Retinal pigment epithelial cell (primary cell): ENCODE results near the gene SH3GL3.

Source experiments
- DNase-seq: peaks from one replicate; pipeline ENCODE4 v3.0.0-alpha.2; 2010; ENCODE audit warnings: low read depth
- H3K4me3 ChIP-seq: 2 replicates; pipeline ENCODE4 v1.5.1; 2011; ENCODE audit warnings: mild to moderate bottlenecking, low read length, control low read depth, moderate library complexity
- TF ChIP-seq, protein P1 (sequence below): conservative IDR thresholded peaks from 2 replicates; pipeline ENCODE4 v1.5.1; 2011; ENCODE audit warnings: low read depth, low read length, control low read depth, inconsistent platforms

The SH3GL3 gene

GRCh38 chr15:83422541-83422940 lies 24.6 kb upstream of the SH3GL3 start:
- H3K4me3 ChIP-seq = no peak overlapping the region
- no peak for DNase-seq
- TF ChIP-seq, protein P1, sequence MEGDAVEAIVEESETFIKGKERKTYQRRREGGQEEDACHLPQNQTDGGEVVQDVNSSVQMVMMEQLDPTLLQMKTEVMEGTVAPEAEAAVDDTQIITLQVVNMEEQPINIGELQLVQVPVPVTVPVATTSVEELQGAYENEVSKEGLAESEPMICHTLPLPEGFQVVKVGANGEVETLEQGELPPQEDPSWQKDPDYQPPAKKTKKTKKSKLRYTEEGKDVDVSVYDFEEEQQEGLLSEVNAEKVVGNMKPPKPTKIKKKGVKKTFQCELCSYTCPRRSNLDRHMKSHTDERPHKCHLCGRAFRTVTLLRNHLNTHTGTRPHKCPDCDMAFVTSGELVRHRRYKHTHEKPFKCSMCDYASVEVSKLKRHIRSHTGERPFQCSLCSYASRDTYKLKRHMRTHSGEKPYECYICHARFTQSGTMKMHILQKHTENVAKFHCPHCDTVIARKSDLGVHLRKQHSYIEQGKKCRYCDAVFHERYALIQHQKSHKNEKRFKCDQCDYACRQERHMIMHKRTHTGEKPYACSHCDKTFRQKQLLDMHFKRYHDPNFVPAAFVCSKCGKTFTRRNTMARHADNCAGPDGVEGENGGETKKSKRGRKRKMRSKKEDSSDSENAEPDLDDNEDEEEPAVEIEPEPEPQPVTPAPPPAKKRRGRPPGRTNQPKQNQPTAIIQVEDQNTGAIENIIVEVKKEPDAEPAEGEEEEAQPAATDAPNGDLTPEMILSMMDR = no peak

DNA sequence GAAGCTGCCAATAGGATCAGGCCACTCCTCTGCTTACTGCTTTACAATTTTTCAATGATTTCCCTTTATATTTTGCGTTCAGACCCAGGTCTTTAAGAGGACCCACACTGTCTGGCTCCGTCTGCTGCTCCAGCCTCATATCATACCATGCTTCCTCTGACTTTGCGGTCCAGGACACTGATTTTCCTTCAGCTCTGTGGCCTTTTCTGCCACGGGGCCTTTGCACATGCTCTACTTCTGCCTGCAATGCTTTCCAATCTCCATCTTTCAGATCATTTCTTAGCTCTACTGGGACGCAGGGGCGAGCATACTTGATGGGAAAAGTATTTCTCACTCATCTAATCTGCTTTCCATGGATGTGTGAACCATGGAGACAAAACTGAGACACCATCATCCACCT lies 23.0 kb upstream of the SH3GL3 start:
- DNase-seq = no peak
- TF ChIP-seq, protein P1 = no peak
- H3K4me3 ChIP-seq = no peak overlapping the region

- no peak overlapping the region for H3K4me3 ChIP-seq
- DNase-seq = no peak
- TF ChIP-seq, protein P1 = no peak
Measured at GRCh38 chr15:83430441-83430840, 16.7 kb upstream of the SH3GL3 start.

DNA sequence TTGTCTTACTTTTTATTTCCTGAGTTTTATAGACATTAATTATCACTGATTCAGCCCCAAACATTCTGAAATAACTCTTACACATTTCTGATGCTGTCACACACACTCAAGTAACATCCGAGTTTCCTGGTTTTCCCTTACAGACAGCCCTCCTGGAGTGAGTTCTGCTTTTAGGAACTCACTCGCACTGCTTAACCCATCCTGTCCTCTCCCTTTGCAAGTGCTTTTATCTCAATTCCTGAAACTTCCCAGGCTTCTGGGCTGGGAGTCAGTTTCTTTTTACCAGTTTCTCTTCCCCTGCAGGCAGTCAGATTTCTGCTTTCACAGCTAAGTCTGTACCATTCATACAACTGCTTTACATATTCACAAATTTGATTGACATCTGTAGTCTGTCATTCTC lies 15.6 kb upstream of the SH3GL3 start:
- TF ChIP-seq, protein P1 = no peak
- DNase-seq = no peak
- H3K4me3 ChIP-seq = no peak overlapping the region

GRCh38 chr15:83435202-83435601 lies 11.9 kb upstream of the SH3GL3 start:
- H3K4me3 ChIP-seq = no peak overlapping the region
- TF ChIP-seq, protein P1 = no peak
- DNase-seq = peak; percentile 48

GRCh38 chr15:83435782-83436181 lies 11.4 kb upstream of the SH3GL3 start:
- no peak for DNase-seq
- TF ChIP-seq, protein P1 = no peak

DNA sequence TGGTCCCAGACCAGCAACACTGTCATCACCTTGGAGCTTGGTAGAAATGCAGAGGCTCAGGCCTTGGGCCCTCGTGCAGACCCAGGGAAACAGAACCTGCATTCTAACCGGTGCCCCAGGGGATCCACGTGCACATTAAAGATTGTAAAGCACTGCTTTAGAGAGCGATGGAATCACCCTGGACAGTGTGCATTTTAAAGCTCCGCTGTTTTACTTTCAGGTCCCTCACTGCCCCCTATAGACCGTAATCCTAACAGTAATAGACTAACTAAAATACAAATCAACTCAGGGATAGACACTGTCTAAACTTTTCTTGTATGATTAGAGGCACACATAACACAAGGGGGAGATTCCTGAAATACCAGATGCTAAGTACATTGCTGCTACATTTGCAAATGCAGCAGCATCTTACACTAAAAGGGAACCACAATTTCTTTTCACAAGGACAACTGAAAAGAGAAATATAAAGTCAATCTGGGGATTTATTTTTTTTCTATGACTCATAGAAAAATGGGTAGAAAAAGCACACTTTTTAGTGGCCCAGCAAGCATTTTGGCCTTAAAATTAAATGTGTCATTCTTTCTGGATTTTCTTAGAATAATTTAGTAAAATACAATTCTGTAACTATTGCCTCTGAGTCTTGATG lies 10.5 kb upstream of the SH3GL3 start:
- H3K4me3 ChIP-seq = no peak overlapping the region
- TF ChIP-seq, protein P1 = peak; percentile 78
- peak; percentile 73 for DNase-seq

More at GRCh38 chr15:83435782-83436181, 11.4 kb upstream of the SH3GL3 start:
- no peak overlapping the region for H3K4me3 ChIP-seq
